ENCODE measurements around the gene ODAD3. TPM values are rescaled to one million over a fixed set of nuclear protein-coding genes. Genes with fewer than 3 reads are reported as not detected.

The ODAD3 gene
- total RNA-seq, 1 donor from 2014 or later: 1.4 TPM

- peaks cover 21% of the 10 kb centered on the region for H3K4me1 Mint-ChIP-seq
- peaks cover 42% of the 10 kb centered on the region for H3K27me3 Mint-ChIP-seq (ENCODE audit: low read depth)
- H3K27ac Mint-ChIP-seq: no peak overlapping the region
- TF ChIP-seq, protein P1, sequence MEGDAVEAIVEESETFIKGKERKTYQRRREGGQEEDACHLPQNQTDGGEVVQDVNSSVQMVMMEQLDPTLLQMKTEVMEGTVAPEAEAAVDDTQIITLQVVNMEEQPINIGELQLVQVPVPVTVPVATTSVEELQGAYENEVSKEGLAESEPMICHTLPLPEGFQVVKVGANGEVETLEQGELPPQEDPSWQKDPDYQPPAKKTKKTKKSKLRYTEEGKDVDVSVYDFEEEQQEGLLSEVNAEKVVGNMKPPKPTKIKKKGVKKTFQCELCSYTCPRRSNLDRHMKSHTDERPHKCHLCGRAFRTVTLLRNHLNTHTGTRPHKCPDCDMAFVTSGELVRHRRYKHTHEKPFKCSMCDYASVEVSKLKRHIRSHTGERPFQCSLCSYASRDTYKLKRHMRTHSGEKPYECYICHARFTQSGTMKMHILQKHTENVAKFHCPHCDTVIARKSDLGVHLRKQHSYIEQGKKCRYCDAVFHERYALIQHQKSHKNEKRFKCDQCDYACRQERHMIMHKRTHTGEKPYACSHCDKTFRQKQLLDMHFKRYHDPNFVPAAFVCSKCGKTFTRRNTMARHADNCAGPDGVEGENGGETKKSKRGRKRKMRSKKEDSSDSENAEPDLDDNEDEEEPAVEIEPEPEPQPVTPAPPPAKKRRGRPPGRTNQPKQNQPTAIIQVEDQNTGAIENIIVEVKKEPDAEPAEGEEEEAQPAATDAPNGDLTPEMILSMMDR (IDR thresholded peaks at IDR 0.05; ENCODE audit: unreplicated experiment): no peak
- DNase-seq (ENCODE audit: low spot score in 2 of 2, unreplicated experiment in 2 of 2): no peak
- no peaks in the 10 kb centered on the region for H3K36me3 Mint-ChIP-seq
- no peaks in the 10 kb centered on the region for H3K9me3 Mint-ChIP-seq
- no peak overlapping the region for H3K4me3 Mint-ChIP-seq
Observed at GRCh38 chr19:11423791-11424181, 11.1 kb downstream of the ODAD3 start.

- peaks cover 47% of the 10 kb centered on the region for H3K27me3 Mint-ChIP-seq (ENCODE audit: low read depth)
- H3K9me3 Mint-ChIP-seq: no peaks in the 10 kb centered on the region
- no peak overlapping the region for H3K27ac Mint-ChIP-seq
- H3K4me1 Mint-ChIP-seq: peaks cover 25% of the 10 kb centered on the region
- no peak for DNase-seq (ENCODE audit: low spot score in 2 of 2, unreplicated experiment in 2 of 2)
- H3K4me3 Mint-ChIP-seq: no peak overlapping the region
- H3K36me3 Mint-ChIP-seq: no peaks in the 10 kb centered on the region
- TF ChIP-seq, protein P1 (IDR thresholded peaks at IDR 0.05; ENCODE audit: unreplicated experiment): no peak
Observed at GRCh38 chr19:11423164-11423790, 11.6 kb downstream of the ODAD3 start.

- Mint-ChIP-seq H3K36me3 (no peaks in the 10 kb centered on the region), H3K9me3 (no peaks in the 10 kb centered on the region), H3K27me3 (ENCODE audit: low read depth) (peaks cover 55% of the 10 kb centered on the region), H3K4me3 (peak overlapping the region; percentile 74), H3K27ac (peak overlapping the region; percentile 43), H3K4me1 (peaks cover 29% of the 10 kb centered on the region)
- peak in 1 of 2 experiments; percentile 67 for DNase-seq (ENCODE audit: low spot score in 2 of 2, unreplicated experiment in 2 of 2)
- TF ChIP-seq, protein P1 (IDR thresholded peaks at IDR 0.05; ENCODE audit: unreplicated experiment): no peak
Observed at GRCh38 chr19:11422163-11423065, 12.5 kb downstream of the ODAD3 start.

- peaks cover 29% of the 10 kb centered on the region for H3K4me1 Mint-ChIP-seq
- H3K36me3 Mint-ChIP-seq: no peaks in the 10 kb centered on the region
- H3K9me3 Mint-ChIP-seq: no peaks in the 10 kb centered on the region
- TF ChIP-seq, protein P1 (IDR thresholded peaks at IDR 0.05; ENCODE audit: unreplicated experiment): no peak
- peak overlapping the region; percentile 69 for H3K27ac Mint-ChIP-seq
- peaks cover 62% of the 10 kb centered on the region for H3K27me3 Mint-ChIP-seq (ENCODE audit: low read depth)
- peak overlapping the region; percentile 74 for H3K4me3 Mint-ChIP-seq
- DNase-seq (ENCODE audit: low spot score in 2 of 2, unreplicated experiment in 2 of 2): no peak
Observed at GRCh38 chr19:11421371-11422098, 13.4 kb downstream of the ODAD3 start.

DNA sequence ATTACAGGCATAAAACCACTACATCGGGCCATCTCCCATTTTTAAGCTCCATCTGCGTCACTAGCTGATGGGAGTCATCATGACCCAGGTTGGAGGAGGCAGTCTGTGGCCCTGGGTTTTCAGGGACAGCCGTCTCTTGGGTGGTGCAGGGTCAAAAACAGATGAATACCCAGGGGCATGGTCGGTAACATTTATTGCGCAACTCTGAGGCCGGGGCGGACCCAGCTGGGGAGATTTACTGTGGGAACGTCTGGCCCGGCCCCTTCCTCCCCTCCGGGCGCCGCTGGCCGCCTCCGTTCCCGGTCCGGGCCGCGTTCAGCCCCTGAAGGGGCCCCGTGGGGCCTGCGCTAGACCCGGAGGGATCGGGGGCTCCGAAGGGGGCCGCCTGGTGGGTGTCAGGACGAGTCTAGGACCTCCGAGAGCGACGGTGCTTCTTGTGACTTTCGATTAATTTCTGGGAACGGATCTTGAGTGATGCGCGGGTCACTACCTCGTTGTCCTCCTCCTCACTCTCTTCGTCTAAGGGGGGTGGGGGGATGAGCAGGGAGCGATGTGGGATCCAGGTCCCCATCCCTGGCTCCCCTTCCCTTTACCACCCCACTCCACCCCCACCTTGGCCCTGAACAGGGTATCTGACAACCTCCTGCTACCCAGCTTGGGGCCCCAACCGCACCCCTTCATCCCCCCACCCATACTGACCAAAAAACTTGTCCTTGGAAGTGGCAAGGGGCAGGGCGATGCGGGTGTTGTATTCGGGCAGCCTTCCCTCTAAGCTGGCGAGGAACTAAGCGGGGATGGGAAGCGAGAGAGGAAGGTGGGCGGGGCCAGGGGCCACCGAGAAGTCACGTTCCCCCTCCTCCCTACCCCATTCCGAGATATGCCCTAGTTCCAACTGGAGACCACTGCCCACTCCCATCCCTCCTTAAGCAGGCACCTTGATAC is 14.2 kb downstream of the ODAD3 start:
- peaks cover 66% of the 10 kb centered on the region for H3K27me3 Mint-ChIP-seq (ENCODE audit: low read depth)

More for the DNA sequence above, 14.2 kb downstream of the ODAD3 start:
- DNase-seq (ENCODE audit: low spot score in 2 of 2, unreplicated experiment in 2 of 2): no peak
- Mint-ChIP-seq H3K4me1 (peaks cover 29% of the 10 kb centered on the region), H3K27ac (peak overlapping the region; percentile 85), H3K4me3 (peak overlapping the region; percentile 74), H3K36me3 (no peaks in the 10 kb centered on the region), H3K9me3 (no peaks in the 10 kb centered on the region)
- TF ChIP-seq, protein P1 (IDR thresholded peaks at IDR 0.05; ENCODE audit: unreplicated experiment): no peak
